Panc1 (cell line): Measurements from ENCODE around the gene GRK6. TPM values are rescaled to one million over a fixed set of nuclear protein-coding genes. Genes with fewer than 3 reads are reported as not detected.
A peak's percentile ranks its signal among the peaks of the same experiment; 100 is the strongest.

Experiments used
- ATAC-seq: fragments of 200-7000 bp; cut with Tn5 transposase; 2 replicates; pipeline ENCODE4 v1.9.1; 2020; ENCODE audit warnings: mild to moderate bottlenecking, moderate library complexity
- BruUV-seq: library from RNA; stranded (reverse); fragments of 400-500 nt; replicated peaks from 2 replicates; lab custom pipeline; 2021; lab: Mats Ljungman, UMichigan
- CTCF ChIA-PET: fragments of 300-600 bp; sonication (Branson Sonifier 250); formaldehyde crosslinking; loops from one replicate; lab custom pipeline; 2022; ENCODE audit warnings: antibody characterized with exemption; lab: Charles Lee
- POLR2A ChIA-PET: fragments of 300-600 bp; sonication (Branson Sonifier 250); formaldehyde crosslinking; loops from one replicate; lab custom pipeline; 2022; ENCODE audit warnings: antibody characterized with exemption; lab: Charles Lee
- DNase-seq: peaks from one replicate; pipeline ENCODE4 v3.0.0-alpha.2; 2010; ENCODE audit warnings: low read depth, low spot score
- H3K27ac ChIP-seq: 2 replicates; pipeline ENCODE4 v1.5.1; 2011; ENCODE audit warnings: mild to moderate bottlenecking, low read length, inconsistent platforms
- H3K27me3 ChIP-seq: fragments of 200-500 bp; sonication (Bioruptor generic); 2 replicates; pipeline ENCODE4 v1.6.0; 2014; ENCODE audit warnings: low read length, inconsistent platforms; ENCODE audit not compliant: control insufficient read depth, insufficient read depth
- H3K36me3 ChIP-seq: fragments of 200-500 bp; sonication (Bioruptor generic); 2 replicates; pipeline ENCODE4 v1.5.1; 2014; ENCODE audit warnings: inconsistent platforms, mild to moderate bottlenecking, low read length, moderate library complexity; ENCODE audit not compliant: control insufficient read depth, insufficient read depth
- H3K4me1 ChIP-seq: 2 replicates; pipeline ENCODE4 v1.5.1; 2011; ENCODE audit warnings: inconsistent platforms, mild to moderate bottlenecking, low read length, moderate library complexity; ENCODE audit not compliant: control insufficient read depth, insufficient read depth
- H3K4me3 ChIP-seq, 2 experiments: 2 replicates each; pipeline ENCODE4 v1.5.1; 2011 to 2012; ENCODE audit warnings: low read depth in 2 of 2, low read length in 2 of 2, mild to moderate bottlenecking in 2 of 2, inconsistent platforms in 1 of 2, moderate library complexity in 1 of 2
- H3K9me3 ChIP-seq: fragments of 200-500 bp; sonication (Bioruptor generic); 2 replicates; pipeline ENCODE4 v1.5.1; 2014; ENCODE audit warnings: low read depth, mild to moderate bottlenecking, inconsistent platforms, low read length, moderate library complexity; ENCODE audit not compliant: control insufficient read depth, insufficient read depth
- CTCF ChIP-seq: fragments of 450-650 bp; IDR thresholded peaks from 2 replicates; pipeline ENCODE4 v1.5.1; 2017; ENCODE audit warnings: mild to moderate bottlenecking
- POLR2AphosphoS5 ChIP-seq: IDR thresholded peaks from 2 replicates; pipeline ENCODE4 v1.6.1; 2012; ENCODE audit warnings: mild to moderate bottlenecking, low read depth, low read length, moderate library complexity
- SIN3A ChIP-seq: IDR thresholded peaks from 2 replicates; pipeline ENCODE4 v1.6.1; 2012; ENCODE audit warnings: low read depth, mild to moderate bottlenecking, low read length, moderate library complexity, borderline replicate concordance; ENCODE audit not compliant: insufficient read depth
- TCF7L2 ChIP-seq: IDR thresholded peaks from 2 replicates; pipeline ENCODE4 v1.6.1; 2011; ENCODE audit warnings: mild to moderate bottlenecking, low read depth, low read length, inconsistent platforms
- in situ Hi-C: cut with HindIII; loops from 2 replicates; pipeline ENCODE4 v1.10.0; 2016; ENCODE audit warnings: low sequenced_read_pairs, low pct_unique_long_range_greater_than_20kb
- intact Hi-C: fragments of 100-400 bp; cut with micrococcal nuclease; formaldehyde crosslinking; loops from one replicate; pipeline ENCODE4 v1.10.0; 2022; ENCODE audit not compliant: unreplicated experiment
- total RNA-seq: library from RNA; stranded (reverse); gene quantifications from one replicate; pipeline ENCODE4 v1.2.1, GENCODE V29; 2021; ENCODE audit not compliant: unreplicated experiment
- TF ChIP-seq, protein P1 (sequence below), 2 experiments: IDR thresholded peaks; 2 replicates each; pipeline ENCODE4 v1.6.1; 2011 to 2012; ENCODE audit warnings: low read depth in 2 of 2, control low read depth in 1 of 2, low read length in 1 of 2, mild to moderate bottlenecking in 1 of 2, moderate library complexity in 1 of 2; ENCODE audit not compliant: insufficient read depth in 1 of 2

The GRK6 gene
- total RNA-seq, 1 experiment from 2014 or later: 56.1 TPM

DNA sequence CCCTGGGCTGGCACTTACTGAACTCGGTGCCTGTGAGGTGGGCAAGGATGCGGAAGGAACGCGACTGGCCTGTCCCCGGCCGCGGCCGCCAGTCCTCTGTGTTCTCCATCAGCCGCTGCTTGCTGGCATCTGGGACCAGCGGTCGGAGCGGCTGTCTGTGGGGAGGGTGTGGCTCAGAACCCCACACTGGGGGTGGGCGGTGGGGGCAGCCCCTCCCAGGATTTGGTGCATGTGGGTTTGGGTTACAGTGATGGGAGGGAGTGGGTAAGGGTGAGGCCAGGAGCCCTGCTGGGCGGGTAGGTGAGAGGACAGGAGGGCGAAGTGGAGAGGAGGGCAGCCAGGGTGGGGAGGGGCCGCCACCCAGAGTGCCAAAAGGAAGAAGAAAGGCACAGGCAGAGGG lies 64.5 kb downstream of the GRK6 start:
- no peaks in the 10 kb centered on the region for H3K9me3 ChIP-seq
- no peak for DNase-seq
- peaks cover 3% of the 10 kb centered on the region; the same call in 1 of the 2 replicates for H3K36me3 ChIP-seq
- H3K4me1 ChIP-seq: peaks cover 25% of the 10 kb centered on the region
- no peak overlapping the region for H3K27ac ChIP-seq
- ChIA-PET CTCF (no interaction called here), POLR2A (no interaction called here)
- H3K4me3 ChIP-seq: no peak overlapping the region
- intact Hi-C loops (no loop called here), in situ Hi-C loops (no loop called here)
- H3K27me3 ChIP-seq: no peaks in the 10 kb centered on the region
- no TSS peak for BruUV-seq
- no peak for ATAC-seq
- TF ChIP-seq SIN3A (no peak), TCF7L2 (no peak), CTCF (no peak), POLR2AphosphoS5 (no peak)
- TF ChIP-seq, protein P1, sequence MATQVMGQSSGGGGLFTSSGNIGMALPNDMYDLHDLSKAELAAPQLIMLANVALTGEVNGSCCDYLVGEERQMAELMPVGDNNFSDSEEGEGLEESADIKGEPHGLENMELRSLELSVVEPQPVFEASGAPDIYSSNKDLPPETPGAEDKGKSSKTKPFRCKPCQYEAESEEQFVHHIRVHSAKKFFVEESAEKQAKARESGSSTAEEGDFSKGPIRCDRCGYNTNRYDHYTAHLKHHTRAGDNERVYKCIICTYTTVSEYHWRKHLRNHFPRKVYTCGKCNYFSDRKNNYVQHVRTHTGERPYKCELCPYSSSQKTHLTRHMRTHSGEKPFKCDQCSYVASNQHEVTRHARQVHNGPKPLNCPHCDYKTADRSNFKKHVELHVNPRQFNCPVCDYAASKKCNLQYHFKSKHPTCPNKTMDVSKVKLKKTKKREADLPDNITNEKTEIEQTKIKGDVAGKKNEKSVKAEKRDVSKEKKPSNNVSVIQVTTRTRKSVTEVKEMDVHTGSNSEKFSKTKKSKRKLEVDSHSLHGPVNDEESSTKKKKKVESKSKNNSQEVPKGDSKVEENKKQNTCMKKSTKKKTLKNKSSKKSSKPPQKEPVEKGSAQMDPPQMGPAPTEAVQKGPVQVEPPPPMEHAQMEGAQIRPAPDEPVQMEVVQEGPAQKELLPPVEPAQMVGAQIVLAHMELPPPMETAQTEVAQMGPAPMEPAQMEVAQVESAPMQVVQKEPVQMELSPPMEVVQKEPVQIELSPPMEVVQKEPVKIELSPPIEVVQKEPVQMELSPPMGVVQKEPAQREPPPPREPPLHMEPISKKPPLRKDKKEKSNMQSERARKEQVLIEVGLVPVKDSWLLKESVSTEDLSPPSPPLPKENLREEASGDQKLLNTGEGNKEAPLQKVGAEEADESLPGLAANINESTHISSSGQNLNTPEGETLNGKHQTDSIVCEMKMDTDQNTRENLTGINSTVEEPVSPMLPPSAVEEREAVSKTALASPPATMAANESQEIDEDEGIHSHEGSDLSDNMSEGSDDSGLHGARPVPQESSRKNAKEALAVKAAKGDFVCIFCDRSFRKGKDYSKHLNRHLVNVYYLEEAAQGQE (IDR thresholded peaks at IDR 0.05; ENCODE audit: insufficient read depth in 1 of 2, low read depth in 2 of 2, low read length in 1 of 2): no peak

DNA sequence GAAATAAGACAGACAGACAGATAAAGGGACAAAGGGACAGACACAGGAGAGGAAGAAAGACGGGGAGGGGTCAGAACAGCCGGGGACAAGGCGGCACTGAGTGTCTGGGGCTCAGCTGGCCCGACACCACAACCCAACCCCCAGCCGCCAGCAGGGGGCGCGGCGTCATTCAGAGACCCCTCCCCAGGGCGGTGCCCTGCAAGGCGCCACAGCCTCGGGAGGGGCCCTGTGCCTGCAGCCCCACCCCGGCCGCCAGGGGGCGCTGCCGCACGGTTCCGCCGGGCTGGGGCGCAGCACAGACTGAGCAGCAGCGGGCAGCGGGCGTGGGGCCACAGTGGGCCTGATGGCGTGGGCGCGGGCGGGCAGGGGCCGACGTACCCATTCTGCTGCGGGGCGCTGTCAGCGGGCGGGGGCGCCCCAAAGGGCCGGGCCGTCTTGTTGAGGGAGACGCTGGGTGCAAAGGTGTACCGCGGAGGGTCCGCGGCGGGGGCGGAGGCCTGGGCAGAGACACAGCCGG lies 65.0 kb downstream of the GRK6 start:
- DNase-seq (no peak), ATAC-seq (peak; percentile 79)
- Histone ChIP-seq H3K4me1 (peaks cover 30% of the 10 kb centered on the region), H3K36me3 (peaks cover 3% of the 10 kb centered on the region; the same call in 1 of the 2 replicates), H3K27me3 (no peaks in the 10 kb centered on the region), H3K4me3 (no peak overlapping the region), H3K27ac (no peak overlapping the region), H3K9me3 (no peaks in the 10 kb centered on the region)
- no TSS peak for BruUV-seq
- POLR2A ChIA-PET: no interaction called here
- CTCF ChIA-PET: interaction anchor here (0.7 to 1.3 kb wide), 2 partner anchors 9 to 11 kb away, joined by 3 to 7 read pairs; no protein-coding TSS in a partner anchor
- in situ Hi-C loops (no loop called here), intact Hi-C loops (no loop called here)
- peak; percentile 99 for TF ChIP-seq CTCF
- 0 out of 2 replicates have a peak, but pooled peaks have one; percentile 37 for TF ChIP-seq POLR2AphosphoS5
- TF ChIP-seq SIN3A: no peak
- no peak for TF ChIP-seq TCF7L2
- TF ChIP-seq, protein P1 (IDR thresholded peaks at IDR 0.05; ENCODE audit: insufficient read depth in 1 of 2, low read depth in 2 of 2, low read length in 1 of 2): no peak
